Dermis blood vessel endothelial cell (primary cell): ENCODE measurements around the gene GRIA2. TPM values are rescaled to one million over a fixed set of nuclear protein-coding genes. Genes with fewer than 3 reads are reported as not detected.

ENCODE experiments used
- DNase-seq: peaks from one replicate; pipeline ENCODE4 v3.0.0; 2010
- total RNA-seq: library from RNA; depleted of rRNA; stranded (reverse); fragments of >200 nt; gene quantifications from 2 replicates; pipeline ENCODE4 v1.2.3, GENCODE V29; 2014

The GRIA2 gene
- total RNA-seq, 1 donor from 2014 or later, result not detected

GRCh38 chr4:157265281-157265680 is 44.8 kb downstream of the GRIA2 start:
- no peak for DNase-seq

GRCh38 chr4:157270108-157270507 is 49.6 kb downstream of the GRIA2 start:
- DNase-seq, result no peak

GRCh38 chr4:157270552-157270951 is 50.0 kb downstream of the GRIA2 start:
- DNase-seq, result no peak

- no peak for DNase-seq
These were observed 50.8 kb downstream of the GRIA2 start for GRCh38 chr4:157271166-157271869.

GRCh38 chr4:157280673-157281072 is 60.1 kb downstream of the GRIA2 start:
- DNase-seq, result no peak

GRCh38 chr4:157282019-157282418 is 61.5 kb downstream of the GRIA2 start:
- no peak for DNase-seq

- DNase-seq, result no peak
These were observed 66.9 kb downstream of the GRIA2 start for GRCh38 chr4:157287445-157287844.

GRCh38 chr4:157290622-157291021 is 70.1 kb downstream of the GRIA2 start:
- no peak for DNase-seq

GRCh38 chr4:157291071-157291470 is 70.5 kb downstream of the GRIA2 start:
- no peak for DNase-seq

GRCh38 chr4:157293673-157294072 is 73.1 kb downstream of the GRIA2 start:
- DNase-seq, result no peak

- DNase-seq, result no peak
These were observed 74.0 kb downstream of the GRIA2 start for GRCh38 chr4:157294575-157294974.

- DNase-seq, result no peak
These were observed 80.2 kb downstream of the GRIA2 start for GRCh38 chr4:157300701-157301100.

- DNase-seq, result no peak
These were observed 83.0 kb downstream of the GRIA2 start for GRCh38 chr4:157303471-157303960.

- no peak for DNase-seq
These were observed 84.2 kb downstream of the GRIA2 start for GRCh38 chr4:157304769-157305168.

GRCh38 chr4:157312702-157313101 is 92.2 kb downstream of the GRIA2 start:
- DNase-seq, result no peak

GRCh38 chr4:157314906-157315305 is 94.4 kb downstream of the GRIA2 start:
- DNase-seq, result no peak

GRCh38 chr4:157315968-157316367 is 95.4 kb downstream of the GRIA2 start:
- DNase-seq, result no peak

- no peak for DNase-seq
These were observed 99.6 kb downstream of the GRIA2 start for GRCh38 chr4:157320092-157320491.

- no peak for DNase-seq
These were observed 107.1 kb downstream of the GRIA2 start for GRCh38 chr4:157327666-157328065.

GRCh38 chr4:157357887-157358286 is 137.4 kb downstream of the GRIA2 start:
- no peak for DNase-seq

- no peak for DNase-seq
These were observed 137.9 kb downstream of the GRIA2 start for GRCh38 chr4:157358439-157358838.

GRCh38 chr4:157358851-157359250 is 138.3 kb downstream of the GRIA2 start:
- no peak for DNase-seq

- DNase-seq, result no peak
These were observed 142.8 kb downstream of the GRIA2 start for GRCh38 chr4:157363360-157363759.

- no peak for DNase-seq
These were observed 151.6 kb downstream of the GRIA2 start for GRCh38 chr4:157372154-157372553.

- DNase-seq, result no peak
These were observed 152.0 kb downstream of the GRIA2 start for GRCh38 chr4:157372567-157372966.
